SKM-1 (cell line): ENCODE data around the gene FCMR.

Source experiments
- DNase-seq: peaks from one replicate; lab custom pipeline; 2025; ENCODE audit not compliant: unreplicated experiment; lab: John Stamatoyannopoulos, UW

The FCMR gene

GRCh38 chr1:206951318-206952100 is 29.8 kb upstream of the FCMR start:
- no peak for DNase-seq

GRCh38 chr1:206949641-206950040 is 27.9 kb upstream of the FCMR start:
- DNase-seq: no peak

- no peak for DNase-seq
Measured at GRCh38 chr1:206949208-206949607, 27.5 kb upstream of the FCMR start.

- DNase-seq: no peak
Measured at GRCh38 chr1:206947255-206947654, 25.5 kb upstream of the FCMR start.

GRCh38 chr1:206946261-206946660 is 24.5 kb upstream of the FCMR start, which contains the start of gene PIGR:
Gene PIGR, minus strand, starts transcription at chr1:206946466. Its CDS starts 5,935 bp downstream, at chr1:206940531.
- DNase-seq: no peak

- no peak for DNase-seq
Measured at GRCh38 chr1:206945779-206946178, 24.0 kb upstream of the FCMR start.

GRCh38 chr1:206944703-206945102 is 23.0 kb upstream of the FCMR start:
- DNase-seq: no peak

- no peak for DNase-seq
Measured at GRCh38 chr1:206941766-206942418, 20.2 kb upstream of the FCMR start.

- DNase-seq: no peak
Measured at GRCh38 chr1:206940588-206940936, 18.8 kb upstream of the FCMR start.

GRCh38 chr1:206939841-206940587 is 18.3 kb upstream of the FCMR start:
- no peak for DNase-seq

GRCh38 chr1:206939131-206939530 is 17.4 kb upstream of the FCMR start:
- DNase-seq: no peak

- DNase-seq: no peak
Measured at GRCh38 chr1:206937425-206937824, 15.7 kb upstream of the FCMR start.

GRCh38 chr1:206935491-206936067 is 13.8 kb upstream of the FCMR start:
- peak; percentile 33 for DNase-seq

GRCh38 chr1:206933333-206933945 is 11.7 kb upstream of the FCMR start:
- DNase-seq: peak; percentile 28

- no peak for DNase-seq
Measured at GRCh38 chr1:206932177-206932576, 10.4 kb upstream of the FCMR start.

GRCh38 chr1:206931709-206932108 is 10.0 kb upstream of the FCMR start:
- no peak for DNase-seq

GRCh38 chr1:206930210-206930798 is 8.6 kb upstream of the FCMR start:
- no peak for DNase-seq

- no peak for DNase-seq
Measured at GRCh38 chr1:206929524-206929923, 7.8 kb upstream of the FCMR start.

GRCh38 chr1:206926286-206926685 is 4.5 kb upstream of the FCMR start:
- DNase-seq: no peak

- peak; percentile 57 for DNase-seq
Measured at GRCh38 chr1:206925106-206925736, 3.5 kb upstream of the FCMR start.
